Endothelial cell of hepatic sinusoid (primary cell): ENCODE results near the gene RGL4.

Experiments
- in situ Hi-C: cut with HindIII; loops from 2 replicates; pipeline ENCODE4 v1.10.0; 2017; ENCODE audit warnings: low sequenced_read_pairs

RGL4 gene

GRCh38 chr22:23697031-23697970 is 6.5 kb downstream of the RGL4 start:
- in situ Hi-C loops = no loop called here

- in situ Hi-C loops = no loop called here
Measured at GRCh38 chr22:23698094-23698493, 7.3 kb downstream of the RGL4 start.

- in situ Hi-C loops = no loop called here
Measured at GRCh38 chr22:23698673-23699235, 7.9 kb downstream of the RGL4 start.

- in situ Hi-C loops = no loop called here
Measured at GRCh38 chr22:23700706-23701105, 9.9 kb downstream of the RGL4 start.

- in situ Hi-C loops = no loop called here
Measured at GRCh38 chr22:23704062-23704461, 13.2 kb downstream of the RGL4 start.

- in situ Hi-C loops = no loop called here
Measured at GRCh38 chr22:23704829-23705228, 14.0 kb downstream of the RGL4 start.

- in situ Hi-C loops = no loop called here
Measured at GRCh38 chr22:23705358-23705757, 14.5 kb downstream of the RGL4 start.

- in situ Hi-C loops = no loop called here
Measured at GRCh38 chr22:23708270-23708669, 17.5 kb downstream of the RGL4 start.

- in situ Hi-C loops = no loop called here
Measured at GRCh38 chr22:23709107-23709506, 18.3 kb downstream of the RGL4 start.

- in situ Hi-C loops = no loop called here
Measured at GRCh38 chr22:23712256-23712655, 21.4 kb downstream of the RGL4 start.

- in situ Hi-C loops = no loop called here
Measured at GRCh38 chr22:23713696-23714595, 23.1 kb downstream of the RGL4 start.

- in situ Hi-C loops = no loop called here
Measured at GRCh38 chr22:23714596-23715578, 24.1 kb downstream of the RGL4 start.

- in situ Hi-C loops = no loop called here
Measured at GRCh38 chr22:23715806-23716375, 25.1 kb downstream of the RGL4 start.

- in situ Hi-C loops = no loop called here
Measured at GRCh38 chr22:23716811-23717801, 26.3 kb downstream of the RGL4 start.

- in situ Hi-C loops = no loop called here
Measured at GRCh38 chr22:23718371-23719165, 27.8 kb downstream of the RGL4 start.

GRCh38 chr22:23720855-23721254 is 30.0 kb downstream of the RGL4 start:
- in situ Hi-C loops = no loop called here

GRCh38 chr22:23722160-23722559 is 31.3 kb downstream of the RGL4 start:
- in situ Hi-C loops = no loop called here

- in situ Hi-C loops = no loop called here
Measured at GRCh38 chr22:23722724-23723123, 31.9 kb downstream of the RGL4 start.
